T-helper 2 cell treated with Interferon-gamma antibody and Interleukin-4, amounts not matched to agents 5 μg/mL and 100 μg/mL, for 36 hours (primary cell): ENCODE data around the gene TMEM132A.

ENCODE experiments used
- DNase-seq: peaks from one replicate; pipeline ENCODE4 v3.0.0; 2021; ENCODE audit warnings: low spot score
- H3K27ac Mint-ChIP-seq: one replicate; pipeline ENCODE4 v1.8.0; 2021; ENCODE audit warnings: mild to moderate bottlenecking, mixed read lengths
- H3K27me3 Mint-ChIP-seq: one replicate; pipeline ENCODE4 v1.8.0; 2021; ENCODE audit warnings: low read depth, mixed read lengths
- H3K36me3 Mint-ChIP-seq: one replicate; pipeline ENCODE4 v1.8.0; 2021; ENCODE audit warnings: low read depth, mixed read lengths
- H3K4me1 Mint-ChIP-seq: one replicate; pipeline ENCODE4 v1.8.0; 2021; ENCODE audit warnings: low read depth, mixed read lengths
- H3K4me3 Mint-ChIP-seq: one replicate; pipeline ENCODE4 v1.8.0; 2022; ENCODE audit warnings: mild to moderate bottlenecking, moderate library complexity, mixed read lengths
- H3K9me3 Mint-ChIP-seq: one replicate; pipeline ENCODE4 v1.8.0; 2021; ENCODE audit warnings: mixed read lengths

Gene TMEM132A

GRCh38 chr11:60933416-60934123 lies 9.3 kb downstream of the TMEM132A start:
- no peak overlapping the region for H3K4me3 Mint-ChIP-seq

GRCh38 chr11:60934124-60934789 lies 10.0 kb downstream of the TMEM132A start:
- Mint-ChIP-seq H3K27ac (no peak overlapping the region), H3K4me1 (no peaks in the 10 kb centered on the region), H3K9me3 (no peaks in the 10 kb centered on the region), H3K4me3 (no peak overlapping the region), H3K36me3 (no peaks in the 10 kb centered on the region), H3K27me3 (peaks cover 7% of the 10 kb centered on the region)
- no peak for DNase-seq

More at GRCh38 chr11:60933416-60934123, 9.3 kb downstream of the TMEM132A start:
- H3K36me3 Mint-ChIP-seq = no peaks in the 10 kb centered on the region
- no peaks in the 10 kb centered on the region for H3K4me1 Mint-ChIP-seq
- peaks cover 8% of the 10 kb centered on the region for H3K27me3 Mint-ChIP-seq
- H3K27ac Mint-ChIP-seq = no peak overlapping the region
- DNase-seq = no peak
- H3K9me3 Mint-ChIP-seq = no peaks in the 10 kb centered on the region

GRCh38 chr11:60934790-60935605 lies 10.7 kb downstream of the TMEM132A start:
- Mint-ChIP-seq H3K4me3 (no peak overlapping the region), H3K36me3 (no peaks in the 10 kb centered on the region), H3K27ac (no peak overlapping the region), H3K4me1 (no peaks in the 10 kb centered on the region), H3K27me3 (peaks cover under 1% of the 10 kb centered on the region), H3K9me3 (no peaks in the 10 kb centered on the region)
- DNase-seq = no peak

- Mint-ChIP-seq H3K4me3 (no peak overlapping the region), H3K27ac (no peak overlapping the region), H3K4me1 (no peaks in the 10 kb centered on the region), H3K27me3 (no peaks in the 10 kb centered on the region), H3K36me3 (no peaks in the 10 kb centered on the region), H3K9me3 (no peaks in the 10 kb centered on the region)
- no peak for DNase-seq
Measured at GRCh38 chr11:60935676-60936442, 11.6 kb downstream of the TMEM132A start.

GRCh38 chr11:60936467-60937143 lies 12.3 kb downstream of the TMEM132A start:
- Mint-ChIP-seq H3K36me3 (no peaks in the 10 kb centered on the region), H3K27me3 (no peaks in the 10 kb centered on the region), H3K9me3 (no peaks in the 10 kb centered on the region), H3K4me1 (peaks cover 4% of the 10 kb centered on the region), H3K4me3 (no peak overlapping the region), H3K27ac (no peak overlapping the region)
- DNase-seq = no peak

- H3K27ac Mint-ChIP-seq = no peak overlapping the region
- peaks cover 6% of the 10 kb centered on the region for H3K4me1 Mint-ChIP-seq
- H3K9me3 Mint-ChIP-seq = no peaks in the 10 kb centered on the region
- H3K36me3 Mint-ChIP-seq = no peaks in the 10 kb centered on the region
- no peaks in the 10 kb centered on the region for H3K27me3 Mint-ChIP-seq
- no peak for DNase-seq
- H3K4me3 Mint-ChIP-seq = no peak overlapping the region
Measured at GRCh38 chr11:60937144-60937527, 12.9 kb downstream of the TMEM132A start.

- Mint-ChIP-seq H3K4me1 (peaks cover 6% of the 10 kb centered on the region), H3K9me3 (no peaks in the 10 kb centered on the region), H3K4me3 (no peak overlapping the region), H3K36me3 (no peaks in the 10 kb centered on the region), H3K27me3 (no peaks in the 10 kb centered on the region), H3K27ac (no peak overlapping the region)
- no peak for DNase-seq
Measured at GRCh38 chr11:60937811-60938210, 13.6 kb downstream of the TMEM132A start.

GRCh38 chr11:60938500-60938899 lies 14.2 kb downstream of the TMEM132A start:
- Mint-ChIP-seq H3K27me3 (no peaks in the 10 kb centered on the region), H3K9me3 (no peaks in the 10 kb centered on the region), H3K4me1 (peaks cover 6% of the 10 kb centered on the region), H3K27ac (no peak overlapping the region), H3K4me3 (no peak overlapping the region), H3K36me3 (no peaks in the 10 kb centered on the region)
- DNase-seq = no peak

GRCh38 chr11:60939301-60939700 lies 15.0 kb downstream of the TMEM132A start:
- Mint-ChIP-seq H3K36me3 (no peaks in the 10 kb centered on the region), H3K4me1 (peaks cover 6% of the 10 kb centered on the region), H3K27ac (no peak overlapping the region)

GRCh38 chr11:60939855-60940254 lies 15.6 kb downstream of the TMEM132A start:
- Mint-ChIP-seq H3K9me3 (no peaks in the 10 kb centered on the region), H3K4me3 (no peak overlapping the region), H3K27ac (no peak overlapping the region), H3K36me3 (no peaks in the 10 kb centered on the region), H3K4me1 (peaks cover 6% of the 10 kb centered on the region), H3K27me3 (no peaks in the 10 kb centered on the region)
- no peak for DNase-seq

More at GRCh38 chr11:60939301-60939700, 15.0 kb downstream of the TMEM132A start:
- no peak overlapping the region for H3K4me3 Mint-ChIP-seq
- H3K9me3 Mint-ChIP-seq = no peaks in the 10 kb centered on the region
- H3K27me3 Mint-ChIP-seq = no peaks in the 10 kb centered on the region
- DNase-seq = no peak

GRCh38 chr11:60941371-60942119 lies 17.3 kb downstream of the TMEM132A start:
- DNase-seq = no peak
- H3K36me3 Mint-ChIP-seq = no peaks in the 10 kb centered on the region
- H3K4me1 Mint-ChIP-seq = peaks cover 6% of the 10 kb centered on the region
- H3K27ac Mint-ChIP-seq = no peak overlapping the region
- H3K4me3 Mint-ChIP-seq = no peak overlapping the region
- no peaks in the 10 kb centered on the region for H3K9me3 Mint-ChIP-seq
- H3K27me3 Mint-ChIP-seq = peaks cover 6% of the 10 kb centered on the region

- Mint-ChIP-seq H3K27me3 (peaks cover 6% of the 10 kb centered on the region), H3K9me3 (no peaks in the 10 kb centered on the region), H3K36me3 (no peaks in the 10 kb centered on the region), H3K4me1 (peaks cover 6% of the 10 kb centered on the region), H3K4me3 (no peak overlapping the region), H3K27ac (no peak overlapping the region)
- no peak for DNase-seq
Measured at GRCh38 chr11:60942219-60942618, 18.0 kb downstream of the TMEM132A start.
